ENCODE measurements around the gene KRT84. TPM values are rescaled to one million over a fixed set of nuclear protein-coding genes. Genes with fewer than 3 reads are reported as not detected.

Gene KRT84
- total and polyA plus RNA-seq, 9 of the 15 experiments (the other 6 are each of a cell fraction or from before 2014, with no cell fraction given), result not detected

- Histone ChIP-seq H4K20me1 (replicated peaks; ENCODE audit: control insufficient read depth, insufficient read depth, low read length) (0 out of 2 replicates have a peak, but pooled peaks cover 2% of the 10 kb centered on the region), H3K4me2 (ENCODE audit: insufficient read depth, low read length) (no peak overlapping the region), H2AFZ (ENCODE audit: low read depth, low read length) (no peak overlapping the region), H3K27ac (ENCODE audit: extremely low read depth, low read depth, low read length) (no peak overlapping the region), H3K36me3 (ENCODE audit: control insufficient read depth, insufficient read depth, low read length) (no peaks in the 10 kb centered on the region), H3K9me3 (replicated peaks; ENCODE audit: control insufficient read depth, insufficient read depth, low read depth, low read length) (no peaks in the 10 kb centered on the region), H3K4me1 (replicated peaks in 1 of 2; ENCODE audit: control insufficient read depth in 2 of 2, insufficient read depth in 2 of 2, low read length in 2 of 2) (no peaks in the 10 kb centered on the region), H3K9me1 (ENCODE audit: control insufficient read depth, insufficient read depth, low read length) (no peaks in the 10 kb centered on the region), H3K79me2 (ENCODE audit: control insufficient read depth, insufficient read depth, low read length) (no peaks in the 10 kb centered on the region), H3K4me3 (no peak overlapping the region), H3K9ac (ENCODE audit: insufficient read depth in 1 of 2, low read depth in 2 of 2, low read length in 2 of 2) (no peak overlapping the region), H3K27me3 (ENCODE audit: control insufficient read depth in 2 of 2, insufficient read depth in 2 of 2, low read length in 2 of 2) (peaks cover 6 to 18% of the 10 kb centered on the region in 2 experiments; a peak in 4 of 5 replicates)
- intact Hi-C loops (cut with micrococcal nuclease), result loop anchor here (5.0 to 10.0 kb wide), 2 partner anchors 501 to 613 kb away; no protein-coding TSS in a partner anchor
- BruUV-seq (replicated peaks), result no TSS peak
- no peak for FAIRE-seq
- no peak for TF ChIP-seq MXD1 (CRISPR knock-in tag; IDR thresholded peaks at IDR 0.05; ENCODE audit: borderline replicate concordance, poor library complexity, severe bottlenecking)
- no peak for TF ChIP-seq NR3C1 (CRISPR knock-in tag; IDR thresholded peaks at IDR 0.05)
- no peak for TF ChIP-seq HMBOX1 (IDR thresholded peaks at IDR 0.05)
- no peak for TF ChIP-seq NELFE (IDR thresholded peaks at IDR 0.05; ENCODE audit: insufficient read depth, insufficient read length)
- TF ChIP-seq BRD9 (IDR thresholded peaks at IDR 0.05; ENCODE audit: low read depth, partially characterized antibody), result no peak
- TF ChIP-seq ZNF449 (CRISPR knock-in tag; IDR thresholded peaks at IDR 0.05), result no peak
- no peak for TF ChIP-seq TAF9B (IDR thresholded peaks at IDR 0.05; ENCODE audit: partially characterized antibody)
- TF ChIP-seq ZNF263 (CRISPR knock-in tag; IDR thresholded peaks at IDR 0.05; ENCODE audit: borderline replicate concordance), result no peak
- no peak for TF ChIP-seq CAMTA2 (CRISPR knock-in tag; conservative IDR thresholded peaks at IDR 0.05)
- TF ChIP-seq GTF2B (IDR thresholded peaks at IDR 0.05; ENCODE audit: extremely low read depth, insufficient read length), result no peak
- TF ChIP-seq CSDE1 (IDR thresholded peaks at IDR 0.05), result no peak
- no peak for TF ChIP-seq ILF3 (IDR thresholded peaks at IDR 0.05; ENCODE audit: borderline replicate concordance)
- no peak for TF ChIP-seq CREB3 (tag; conservative IDR thresholded peaks at IDR 0.05; ENCODE audit: low read depth)
- TF ChIP-seq DNMT1 (IDR thresholded peaks at IDR 0.05), result no peak
- no peak for TF ChIP-seq KDM4B (IDR thresholded peaks at IDR 0.05; ENCODE audit: borderline replicate concordance in 2 of 2, low read depth in 1 of 2)
- CTCF ChIA-PET (ENCODE audit: low intra/inter-chr PET ratio), result interaction anchor here (0.8 to 2.9 kb wide), 3 partner anchors 215 to 609 kb away, joined by 3 to 25 read pairs (median 4); no protein-coding TSS in a partner anchor
- in situ Hi-C loops (cut with MboI), result no loop called here
- POLR2A ChIA-PET, result no interaction called here
- no peak for DNase-seq (ENCODE audit: extremely low read depth in 1 of 4, low spot score in 3 of 4)
- 0% methylated on average over 3 of the region's 3 CpGs for whole genome bisulfite sequencing (ENCODE audit: insufficient coverage, low coverage, missing lambda C conversion rate)
- no peak for ATAC-seq
Measured at GRCh38 chr12:52371716-52372115, 13.7 kb downstream of the KRT84 start.
